NCI-H1417 (cell line): ENCODE results near the gene TRIM25.

Experiments
- DNase-seq, 3 experiments: peaks; one replicate each; lab custom pipeline; 2025; lab: John Stamatoyannopoulos, UW

The TRIM25 gene

DNA sequence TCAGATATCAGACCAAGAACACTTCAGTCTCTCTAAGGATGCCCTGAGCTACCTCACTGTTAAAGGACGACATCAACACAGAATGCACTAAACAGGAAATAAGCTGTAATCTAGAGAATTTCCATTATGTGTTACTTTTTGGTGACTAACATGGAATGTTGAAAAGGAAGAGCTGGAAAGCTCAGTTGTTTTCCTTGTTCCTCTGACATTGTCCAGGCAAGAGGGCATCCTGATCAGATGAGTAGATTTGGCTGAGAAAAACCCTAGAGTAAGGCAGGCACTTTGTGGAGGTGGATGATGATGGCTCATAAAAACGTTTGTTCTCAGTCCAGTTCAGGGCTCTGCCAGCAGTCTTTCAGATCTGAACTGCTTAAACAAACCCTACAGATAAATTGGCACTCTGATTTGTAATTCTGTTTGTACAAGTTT is 45.9 kb downstream of the TRIM25 start:
- no peak for DNase-seq

DNA sequence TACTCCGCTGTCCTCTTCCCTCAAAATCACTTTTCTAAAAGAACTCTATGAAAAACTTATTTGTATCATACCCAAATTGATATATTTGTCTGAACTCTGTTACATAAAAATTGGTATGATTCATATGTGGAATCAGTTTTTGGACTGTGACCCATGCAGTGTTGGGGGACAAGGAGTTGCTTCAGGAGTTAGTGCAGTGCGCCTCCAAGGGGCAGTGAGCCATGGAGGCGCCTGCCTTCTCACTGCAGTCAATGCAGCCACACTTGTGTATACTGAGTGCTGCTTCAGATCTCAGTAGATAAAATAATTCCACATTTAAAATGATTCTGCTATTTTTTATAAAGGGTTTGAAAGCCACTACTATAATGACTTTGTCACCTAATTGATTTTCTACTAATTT is 47.4 kb downstream of the TRIM25 start:
- DNase-seq, result no peak

DNA sequence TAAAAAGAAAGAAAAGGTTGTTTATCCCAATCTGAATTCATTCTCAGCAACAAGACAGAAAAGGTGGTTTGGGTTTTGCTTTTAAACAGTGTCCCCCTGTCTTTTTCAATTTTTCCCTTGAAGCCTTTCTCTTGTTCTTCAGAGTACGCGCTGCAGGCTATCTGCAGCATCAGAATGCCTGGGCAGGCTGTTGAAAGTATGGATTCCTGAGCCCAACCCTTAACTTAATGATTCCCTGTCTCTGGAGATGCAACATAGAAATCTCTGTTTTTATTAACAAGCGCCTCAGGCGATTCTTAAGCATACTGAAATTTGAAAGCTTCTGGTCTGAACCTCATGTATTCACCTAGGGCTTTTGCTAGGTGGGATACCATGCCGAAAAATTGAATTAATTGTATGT is 47.8 kb downstream of the TRIM25 start:
- DNase-seq, result no peak

DNA sequence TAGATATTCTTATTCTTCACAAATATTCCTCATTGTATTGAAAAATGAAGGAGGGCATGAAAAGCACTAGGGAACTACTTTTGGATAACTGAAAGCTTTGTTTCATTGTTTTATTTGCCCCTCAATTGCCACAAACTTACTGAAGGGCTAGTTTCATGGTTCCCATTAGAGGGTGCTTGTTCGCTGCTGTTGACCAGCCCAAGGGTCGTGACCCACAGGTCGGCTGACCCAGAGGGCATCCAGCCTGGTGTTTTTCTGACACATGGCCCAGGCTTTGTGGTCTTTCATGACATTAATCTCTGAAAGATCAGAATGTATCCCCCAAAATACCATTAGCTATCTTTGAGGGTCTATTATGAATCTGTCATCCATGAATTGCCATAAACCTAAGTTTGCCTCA is 49.9 kb downstream of the TRIM25 start:
- DNase-seq, result no peak

DNA sequence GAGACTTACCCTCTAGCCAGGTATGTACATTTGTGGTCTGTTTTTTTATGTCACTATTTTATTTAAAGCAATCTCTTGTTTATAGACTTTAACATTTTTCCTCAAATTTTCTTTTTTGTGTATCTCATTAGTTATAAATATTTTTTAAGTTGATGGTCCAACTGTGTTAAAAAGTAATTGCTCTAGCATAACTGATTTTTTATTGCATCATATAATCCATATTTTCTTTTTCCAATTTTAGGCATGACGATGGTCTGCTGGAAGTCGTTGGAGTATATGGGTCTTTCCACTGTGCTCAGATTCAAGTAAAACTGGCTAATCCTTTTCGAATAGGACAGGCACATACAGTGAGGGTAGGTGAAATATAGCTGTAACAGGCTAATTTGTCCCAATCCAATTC is 52.0 kb downstream of the TRIM25 start:
- no peak for DNase-seq

DNA sequence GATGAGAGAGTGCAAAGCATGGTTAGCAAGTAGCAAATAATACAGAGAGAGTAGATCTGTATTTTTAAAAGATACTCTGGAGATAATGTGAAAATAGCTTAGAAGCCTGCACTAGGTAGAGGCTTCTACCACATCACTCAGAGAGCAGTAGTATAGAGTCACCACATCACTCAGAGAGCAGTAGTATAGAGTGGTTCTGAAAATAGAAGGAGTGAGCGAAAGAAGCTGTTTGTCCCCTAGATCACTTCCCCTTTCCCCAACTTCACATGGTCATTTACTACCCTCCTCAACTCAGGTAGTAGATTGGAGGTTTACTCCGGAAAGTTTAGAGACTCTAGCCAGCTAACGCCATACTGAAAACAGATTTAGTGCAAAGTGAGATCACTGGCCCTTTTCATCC is 62.8 kb downstream of the TRIM25 start:
- DNase-seq, result no peak

DNA sequence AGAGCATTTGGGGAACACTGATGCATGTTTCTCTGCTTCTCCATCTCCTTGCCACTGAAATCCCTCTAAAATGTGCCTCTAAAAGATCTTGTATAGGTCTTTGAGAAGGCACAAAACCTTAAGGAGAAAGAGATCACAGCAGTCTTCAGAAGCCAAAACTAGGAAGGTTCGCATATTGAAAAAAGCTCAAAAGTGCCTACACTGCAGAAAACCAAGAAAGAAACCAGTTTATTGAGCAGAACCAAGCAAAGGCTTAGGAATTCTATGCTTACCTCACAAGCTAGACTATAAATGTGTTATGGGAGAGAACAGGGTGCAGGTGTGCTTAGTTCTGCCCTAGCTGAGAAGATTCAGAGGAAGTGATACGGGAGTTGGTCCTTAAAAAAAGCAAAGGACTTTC is 63.3 kb downstream of the TRIM25 start:
- DNase-seq, result no peak

DNA sequence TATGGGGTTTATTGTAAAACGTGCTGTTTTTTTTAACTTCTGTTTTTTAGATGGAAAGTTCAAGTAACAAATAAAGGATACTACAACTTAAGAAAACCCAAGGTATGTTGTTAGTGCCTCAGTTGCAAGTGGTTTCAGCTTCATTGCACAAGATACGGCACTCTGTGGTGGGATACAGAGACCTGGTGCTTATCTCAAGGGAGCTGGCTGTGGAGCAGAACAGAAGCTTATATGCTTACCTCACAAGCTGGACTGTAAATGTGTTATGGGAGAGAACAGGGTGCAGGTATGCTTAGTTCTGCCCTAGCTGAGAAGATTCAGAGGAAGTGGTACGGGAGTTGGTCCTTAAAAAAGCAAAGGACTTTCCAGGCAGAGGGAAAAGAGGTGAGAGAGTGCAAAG is 64.7 kb downstream of the TRIM25 start:
- DNase-seq, result no peak

DNA sequence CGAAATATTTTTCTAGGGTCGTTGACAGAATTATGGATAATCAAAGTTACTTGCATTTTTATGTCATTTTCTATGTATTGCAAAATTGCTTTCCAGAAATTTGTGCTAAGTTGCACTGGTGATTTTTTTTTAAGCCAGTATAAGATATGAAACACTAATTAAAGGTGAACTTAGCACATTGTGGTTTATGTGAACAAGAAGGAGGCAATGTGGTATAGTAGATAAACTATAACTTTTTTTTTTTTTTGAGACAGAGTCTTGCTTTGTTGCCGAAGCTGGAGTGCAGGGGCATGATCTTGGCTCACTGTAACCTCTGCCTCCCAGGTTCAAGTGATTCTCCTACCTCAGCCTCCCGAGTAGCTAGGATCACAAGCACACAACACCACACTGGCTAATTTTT is 66.7 kb downstream of the TRIM25 start:
- no peak for DNase-seq

DNA sequence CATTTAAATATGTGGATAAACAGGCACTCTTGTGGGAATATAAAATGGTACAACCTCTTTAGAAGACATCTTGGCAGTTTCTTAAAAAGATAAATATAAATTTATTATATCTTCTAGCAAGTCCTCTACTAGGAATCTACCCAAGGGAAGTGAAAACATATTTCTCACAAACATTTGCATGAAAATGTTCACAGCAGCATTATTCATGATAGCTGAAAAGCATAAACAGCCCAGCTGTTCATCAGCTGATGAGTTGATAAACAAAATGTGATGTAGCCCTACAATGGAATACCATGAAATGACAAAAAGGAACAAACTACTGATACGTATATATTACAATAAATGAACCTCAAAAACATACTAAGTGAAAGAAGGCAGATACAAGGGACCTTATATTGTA is 67.9 kb downstream of the TRIM25 start:
- DNase-seq, result no peak

DNA sequence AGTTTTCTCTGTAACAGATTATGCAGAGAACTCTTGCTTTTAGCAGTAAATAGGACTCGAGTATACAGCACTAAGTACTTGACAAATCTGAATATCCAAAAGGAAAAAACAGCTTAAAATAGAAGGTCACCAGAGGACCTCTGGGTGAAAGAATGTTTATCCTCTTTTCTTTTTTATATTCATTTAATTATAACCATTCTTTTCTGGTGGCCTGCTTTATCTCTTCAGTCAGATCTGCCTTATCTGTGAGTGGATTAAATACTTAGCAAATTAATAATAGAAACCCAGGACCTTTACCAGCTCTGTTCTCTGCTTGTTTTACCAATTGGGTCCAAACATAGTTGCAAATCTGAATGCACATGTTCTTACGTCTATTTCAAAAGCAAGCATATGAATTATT is 71.3 kb downstream of the TRIM25 start:
- no peak for DNase-seq

DNA sequence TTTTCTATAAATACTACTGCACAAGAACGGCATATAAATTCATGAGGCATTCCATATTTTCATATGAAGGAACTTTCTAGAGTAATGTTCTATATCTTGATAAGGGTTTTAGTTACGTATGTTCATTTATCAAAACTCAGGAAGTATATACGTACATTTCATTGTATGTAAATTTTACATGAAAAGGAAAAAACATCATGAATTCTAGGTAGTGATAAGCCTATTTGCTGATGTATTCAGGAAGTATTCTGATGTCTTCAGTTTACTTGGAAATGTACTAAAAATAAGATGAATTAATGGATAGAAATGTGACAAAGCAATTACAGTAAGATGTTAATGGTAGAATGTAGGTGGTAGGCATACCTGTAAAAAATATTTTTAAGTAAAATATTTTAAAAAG is 75.2 kb downstream of the TRIM25 start:
- no peak for DNase-seq
